NCI-H2196 (cell line): ENCODE results near the gene XRCC1.
"Not testable (repeated sequence)": the region's sequence is repeated elsewhere in the genome, so short reads cannot be mapped to it uniquely, and the experiment has no call there.

Experiments
- DNase-seq: peaks from one replicate; lab custom pipeline; 2025; ENCODE audit not compliant: unreplicated experiment; lab: John Stamatoyannopoulos, UW

The XRCC1 gene

GRCh38 chr19:43605875-43606568, 30.7 kb upstream of the XRCC1 start:
- DNase-seq: no peak

DNA sequence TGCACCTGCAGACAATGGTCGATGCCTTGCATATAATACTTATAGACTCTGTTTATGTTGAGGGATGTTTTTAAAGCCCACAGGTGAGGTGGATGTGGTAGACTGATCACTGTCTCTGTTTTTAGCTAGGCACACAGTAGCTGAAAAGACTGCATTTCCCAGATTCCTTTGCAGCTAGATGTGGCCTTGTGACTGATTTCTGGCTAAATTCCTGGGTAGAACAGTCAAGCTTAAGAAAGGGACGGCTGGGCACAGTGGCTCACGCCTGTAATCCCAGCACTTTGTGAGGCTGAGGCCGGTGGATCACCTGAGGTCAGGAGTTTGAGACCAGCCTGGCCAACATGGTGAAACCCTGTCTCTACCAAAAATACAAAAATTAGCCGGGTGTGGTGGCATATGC, 25.0 kb upstream of the XRCC1 start:
- DNase-seq: not testable (repeated sequence)

- no peak for DNase-seq
These were observed 24.4 kb upstream of the XRCC1 start for GRCh38 chr19:43599635-43600295.

DNA sequence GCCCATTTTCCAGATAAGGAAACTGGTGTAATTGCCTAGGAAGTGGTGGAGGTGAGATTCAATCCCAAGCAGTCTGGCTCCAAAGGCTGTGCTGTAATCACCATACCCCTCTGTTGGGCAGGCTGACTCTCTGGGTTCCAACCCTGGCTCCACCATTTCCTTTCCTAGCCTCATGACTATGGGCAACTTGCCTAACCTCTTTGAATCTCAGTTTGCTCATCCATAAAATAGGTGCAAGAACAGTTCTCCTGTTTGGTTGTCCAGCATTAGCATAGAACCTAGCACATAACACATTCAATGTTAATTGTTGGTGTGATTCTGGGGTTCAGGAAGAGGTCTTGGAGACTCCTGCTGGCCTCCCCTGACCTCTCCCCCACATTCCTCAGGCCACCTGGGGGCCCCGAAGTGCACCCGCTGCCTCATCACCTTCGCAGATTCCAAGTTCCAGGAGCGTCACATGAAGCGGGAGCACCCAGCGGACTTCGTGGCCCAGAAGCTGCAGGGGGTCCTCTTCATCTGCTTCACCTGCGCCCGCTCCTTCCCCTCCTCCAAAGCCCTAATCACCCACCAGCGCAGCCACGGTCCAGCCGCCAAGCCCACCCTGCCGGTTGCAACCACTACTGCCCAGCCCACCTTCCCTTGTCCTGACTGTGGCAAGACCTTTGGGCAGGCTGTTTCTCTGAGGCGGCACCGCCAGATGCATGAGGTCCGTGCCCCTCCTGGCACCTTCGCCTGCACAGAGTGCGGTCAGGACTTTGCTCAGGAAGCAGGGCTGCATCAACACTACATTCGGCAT, 23.3 kb upstream of the XRCC1 start:
- DNase-seq: no peak

- DNase-seq: no peak
These were observed 22.5 kb upstream of the XRCC1 start for GRCh38 chr19:43597876-43598275.

- no peak for DNase-seq
These were observed 21.6 kb upstream of the XRCC1 start for GRCh38 chr19:43596842-43597461.

GRCh38 chr19:43595999-43596841, 20.9 kb upstream of the XRCC1 start, which contains the start of the genes IRGQ and ZNF576:
TSS of gene IRGQ (minus strand) at chr19:43596134. CDS start at chr19:43595338, 796 bp downstream.
TSS of gene ZNF576 (plus strand) at chr19:43596595. CDS start at chr19:43597109, 514 bp downstream.
- DNase-seq: peak; percentile 100

DNA sequence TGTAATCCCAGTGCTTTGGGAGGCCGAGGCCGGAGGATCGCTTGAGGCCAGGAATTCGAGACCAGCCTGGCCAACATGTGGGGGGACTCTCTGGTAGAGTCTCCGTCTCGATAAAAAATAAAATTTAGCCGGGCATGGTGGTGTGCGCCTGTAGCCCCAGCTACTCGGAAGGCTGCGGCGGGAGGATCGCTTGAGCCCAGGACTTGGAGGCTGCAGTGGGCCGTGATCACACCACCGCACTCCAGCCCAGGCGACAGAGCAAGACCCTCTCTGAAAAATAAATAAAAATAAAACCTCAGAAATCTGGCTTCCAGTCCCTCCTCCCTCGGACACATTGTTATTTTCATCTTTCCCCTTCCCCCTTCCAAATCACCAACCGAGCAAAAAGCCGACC, 20.3 kb upstream of the XRCC1 start:
- DNase-seq: no peak

DNA sequence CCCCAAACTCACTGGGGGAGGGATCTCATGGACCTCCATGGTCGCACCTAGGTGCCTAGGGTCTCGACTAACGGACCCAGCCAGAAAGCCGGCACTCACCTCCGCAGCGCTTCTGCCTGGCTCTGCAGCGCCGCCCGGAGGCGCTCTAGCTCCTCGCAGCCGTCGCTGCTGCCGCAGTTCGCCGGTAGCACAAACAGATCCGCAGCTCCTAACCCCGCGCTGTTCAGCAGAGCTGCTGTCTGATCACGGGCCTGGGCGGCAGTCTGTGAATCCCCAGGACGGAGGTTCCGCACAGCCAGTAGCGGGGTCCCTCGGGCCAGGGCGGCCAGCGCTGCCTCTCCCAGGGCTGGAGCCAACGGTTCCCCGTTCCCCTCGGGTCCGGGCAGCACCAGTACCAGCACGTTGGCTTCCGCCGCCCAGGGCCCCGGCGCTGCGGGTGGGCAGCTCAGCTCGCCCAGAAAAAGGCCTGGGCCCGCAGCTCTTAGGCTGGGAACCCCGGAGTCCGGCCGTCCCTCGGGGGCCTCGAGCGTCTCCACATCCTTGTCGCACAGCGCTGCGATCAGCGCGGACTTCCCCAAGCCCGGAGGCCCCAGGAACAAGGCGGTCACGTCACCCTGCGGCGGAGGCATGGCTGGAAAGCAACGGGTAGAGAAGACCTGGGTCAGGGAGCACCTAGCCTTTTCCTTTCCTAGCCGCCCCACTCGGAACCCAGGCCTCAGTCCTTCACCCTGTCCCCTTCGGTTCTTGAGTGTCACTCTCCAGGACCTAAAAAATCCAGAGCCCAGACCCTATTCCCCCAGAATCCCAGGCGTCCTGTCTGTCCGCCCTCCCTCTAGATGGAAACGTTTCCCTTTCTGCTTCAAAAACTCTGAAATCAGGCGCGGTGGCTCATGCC, 19.6 kb upstream of the XRCC1 start:
- DNase-seq: peak; percentile 76

GRCh38 chr19:43594081-43594697, 18.9 kb upstream of the XRCC1 start:
- no peak for DNase-seq

DNA sequence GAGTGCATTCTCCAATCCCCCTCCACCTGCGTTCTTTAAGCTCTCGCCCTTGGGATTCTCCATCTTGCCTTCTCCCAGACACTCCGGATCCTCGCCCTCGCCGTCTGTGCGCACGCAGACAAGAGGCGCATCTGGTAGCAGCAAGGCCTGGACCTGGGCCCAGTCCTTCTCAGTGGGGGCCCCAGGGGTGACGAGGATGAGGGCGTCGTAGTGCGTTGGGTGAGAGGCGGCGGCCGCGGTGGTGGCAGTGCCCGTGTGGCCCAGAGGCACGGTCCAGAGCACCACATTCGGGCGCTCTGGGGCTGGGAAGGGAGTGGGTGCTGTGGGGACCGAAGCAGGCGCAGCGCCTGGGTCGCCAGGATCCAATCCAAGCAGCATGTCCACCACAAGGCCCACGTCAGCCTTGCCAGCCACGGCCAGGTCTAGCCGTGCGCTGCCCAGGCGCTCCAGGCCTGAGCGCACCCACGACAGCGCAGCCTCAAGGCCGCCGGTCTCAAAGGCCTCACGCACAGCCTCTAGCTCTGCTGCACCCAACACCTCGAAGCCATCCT, 17.5 kb upstream of the XRCC1 start:
- DNase-seq: no peak

DNA sequence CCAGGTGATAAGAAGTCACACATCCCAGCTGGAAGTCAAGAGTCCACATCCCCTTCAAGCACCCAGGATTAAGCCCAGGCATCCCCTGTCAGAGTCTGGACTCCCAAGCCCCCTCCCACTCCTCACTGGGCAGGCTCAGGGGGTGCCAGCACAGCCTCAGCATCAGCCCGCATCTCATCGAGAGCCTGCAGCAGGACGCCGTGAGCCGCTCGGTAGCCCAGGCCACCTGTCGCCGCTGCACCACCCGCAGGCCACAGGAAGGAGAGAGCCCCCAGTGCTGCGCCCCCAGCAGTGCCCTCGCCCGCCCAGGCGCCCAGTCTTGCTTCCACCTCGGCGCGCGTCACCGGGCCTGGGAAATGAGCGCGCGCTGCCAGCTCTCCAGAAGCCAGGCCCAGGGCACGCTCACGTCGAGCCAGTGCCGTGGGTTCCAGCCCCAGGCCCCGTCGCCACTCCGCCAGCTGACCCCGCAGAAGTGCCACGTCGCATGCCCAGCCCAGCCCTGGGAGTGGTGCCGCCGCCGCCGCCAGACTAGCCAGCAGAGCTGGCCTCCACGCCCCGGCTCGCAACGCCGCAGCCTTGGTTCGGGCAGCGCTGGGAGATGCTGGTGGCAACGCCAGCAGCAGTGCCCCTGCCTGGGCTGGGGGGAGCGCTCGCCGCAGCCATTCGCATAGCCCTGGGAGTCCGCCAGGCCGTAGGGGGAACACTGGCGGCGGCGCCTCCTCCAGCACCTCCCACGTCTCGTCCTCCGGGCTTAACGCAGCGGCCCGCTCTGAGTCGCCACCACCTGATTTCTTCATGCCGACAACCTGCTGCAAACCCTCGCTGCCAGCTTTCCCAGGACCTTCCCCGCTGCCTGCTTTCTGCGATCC, 16.8 kb upstream of the XRCC1 start:
- DNase-seq: no peak

- DNase-seq: no peak
These were observed 14.4 kb upstream of the XRCC1 start for GRCh38 chr19:43589678-43590077.

GRCh38 chr19:43589277-43589676, 13.9 kb upstream of the XRCC1 start:
- DNase-seq: no peak

- DNase-seq: not testable (repeated sequence)
These were observed 11.7 kb upstream of the XRCC1 start for GRCh38 chr19:43587029-43587428.

DNA sequence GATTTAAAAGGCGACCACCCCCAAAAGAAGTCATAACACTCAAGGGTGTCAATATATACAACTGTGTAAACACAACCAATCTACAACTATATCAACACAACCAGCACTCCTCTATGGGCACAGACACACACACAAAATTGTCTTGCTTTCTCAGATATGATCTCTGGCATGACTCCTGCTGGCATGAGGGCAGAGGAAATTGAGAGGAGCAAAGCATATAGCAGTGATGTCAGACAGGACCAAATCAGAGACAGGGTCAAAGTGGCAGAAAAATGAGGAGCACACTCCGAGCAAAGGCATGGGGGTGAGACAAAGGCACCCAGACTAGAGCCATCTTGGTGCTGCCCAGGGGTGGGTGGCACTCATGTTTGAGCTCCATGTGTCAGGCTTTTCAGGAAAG, 11.0 kb upstream of the XRCC1 start:
- DNase-seq: no peak

- DNase-seq: no peak
These were observed 9.2 kb upstream of the XRCC1 start for GRCh38 chr19:43584484-43584883.

GRCh38 chr19:43582495-43582894, 7.2 kb upstream of the XRCC1 start:
- DNase-seq: no peak
